ENCODE data around the gene DENND6B. TPM values are rescaled to one million over a fixed set of nuclear protein-coding genes. Genes with fewer than 3 reads are reported as not detected.

Gene DENND6B
- total RNA-seq (2022; extraction: Qiagen RNA extraction; ENCODE audit: low read depth): 1.9 to 3.2 TPM (median 3.0 TPM) in 5 replicates

DNA sequence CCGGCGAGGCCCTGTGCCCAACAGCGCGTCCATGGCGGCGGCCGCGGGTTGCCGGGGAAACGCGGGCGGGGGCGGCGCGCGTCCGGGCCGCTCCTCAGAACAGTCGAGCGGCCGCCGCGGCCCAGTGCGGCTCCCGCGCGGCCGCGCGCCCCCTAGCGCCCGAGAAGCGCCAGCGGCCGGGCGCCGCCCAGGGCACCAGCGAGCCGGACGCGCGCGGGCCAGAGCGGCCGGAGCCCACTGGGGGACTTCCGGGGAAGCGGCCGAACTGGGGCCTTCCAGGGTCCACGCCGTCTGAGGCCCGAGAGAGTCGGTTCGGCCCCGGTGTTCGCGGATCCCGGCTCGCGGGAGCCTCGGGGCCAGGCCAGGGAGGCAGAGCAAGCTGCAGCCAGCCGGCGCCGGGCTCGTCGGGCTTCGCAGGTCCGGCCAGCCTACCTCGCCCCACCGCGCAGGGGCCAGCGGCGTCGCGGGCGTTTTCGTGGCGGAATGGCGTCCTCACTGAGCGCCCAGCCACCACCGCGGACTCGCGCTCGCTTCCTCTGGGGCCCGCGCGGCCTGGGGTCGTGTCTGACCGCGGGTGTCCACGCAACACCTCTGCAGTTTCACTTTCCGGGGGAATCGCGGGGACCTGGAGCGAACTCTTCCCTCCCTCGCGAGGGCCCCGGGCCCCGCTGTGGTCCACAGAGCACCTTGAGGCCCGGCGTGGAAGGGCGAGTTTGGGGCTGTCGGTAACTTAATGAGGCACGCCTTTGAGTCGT is at the start of gene DENND6B:
Gene DENND6B, minus strand, starts transcription at position 57 of the 755 bp plus-strand sequence. Its CDS starts 24 bp downstream, at position 33.

GRCh38 chr22:50342651-50343540 is 16.1 kb upstream of the DENND6B start, which contains the start of gene PPP6R2:
Gene PPP6R2 (plus strand): TSS chr22:50343327. CDS start chr22:50393909, 50,582 bp downstream.

DNA sequence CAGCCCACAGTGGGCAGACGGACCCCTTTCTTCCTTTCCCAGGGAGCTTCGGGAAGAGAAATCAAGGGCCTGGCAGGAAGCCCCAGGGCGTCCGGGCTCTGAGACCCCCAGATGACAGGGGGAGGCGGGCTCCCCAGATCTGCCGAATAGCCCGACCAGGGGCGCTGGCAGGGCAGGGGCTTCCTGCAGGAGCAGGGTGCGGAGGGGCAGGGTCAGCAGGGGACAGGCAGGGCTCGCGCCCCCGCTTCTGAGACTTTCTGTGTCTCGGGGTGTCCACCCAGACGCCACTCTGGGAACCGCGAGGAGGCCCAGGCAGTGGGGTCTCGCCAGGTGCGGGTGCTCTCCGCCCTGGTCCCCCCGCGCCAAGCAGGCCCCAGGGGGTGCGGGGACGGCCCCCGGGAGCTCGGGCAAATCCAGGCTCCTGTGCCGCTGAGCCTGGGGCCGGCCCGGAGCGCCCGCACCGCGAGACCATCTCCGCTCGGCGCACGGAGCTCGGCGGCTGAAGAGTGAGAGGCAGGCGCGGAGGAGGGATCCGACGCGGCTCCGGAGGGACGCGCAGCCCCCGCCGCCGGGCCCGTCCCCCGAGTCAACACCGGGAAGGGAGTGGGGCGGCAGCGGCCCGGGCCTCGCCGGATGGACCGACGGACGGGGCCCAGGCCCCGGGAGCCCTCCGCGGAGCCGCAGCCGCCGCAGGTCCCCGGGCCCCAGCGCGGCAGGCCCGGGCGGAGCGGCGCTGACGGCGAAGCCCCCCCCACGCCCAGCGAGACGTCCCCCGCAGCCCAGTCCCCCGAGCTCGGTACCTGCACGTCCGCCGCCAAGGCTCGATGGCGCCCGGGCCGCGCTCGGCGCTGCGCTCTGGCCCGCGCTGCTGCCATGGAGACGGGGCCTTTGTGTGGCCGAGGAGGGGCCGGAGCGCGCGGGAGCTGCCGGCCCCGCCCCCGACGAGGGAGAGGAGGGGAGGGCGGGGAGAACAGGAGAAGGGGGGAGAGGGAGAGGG is 19.8 kb downstream of the DENND6B start, which contains the start of gene PLXNB2:
Gene PLXNB2, minus strand, starts transcription at position 894 of the 997 bp plus-strand sequence. CDS start 17,062 bp downstream, outside the sequence.

GRCh38 chr22:50269970-50270665 is 56.7 kb downstream of the DENND6B start, which contains the start of gene MAPK11:
Gene MAPK11 (minus strand): TSS chr22:50270380. CDS start chr22:50270292, 88 bp downstream.

GRCh38 chr22:50261615-50262459 is 65.0 kb downstream of the DENND6B start, which contains the start of gene MAPK12:
Gene MAPK12 (minus strand): TSS chr22:50261683. CDS start chr22:50261509, 174 bp downstream.

Other genes with a start within 250 kb of the DENND6B start
- 0.03 to 0.09 TPM (median 0.04 TPM) in 3 of 5 replicates, not detected in the others for gene MLC1, start 241.6 kb downstream of the DENND6B start, total RNA-seq (2022; extraction: Qiagen RNA extraction; ENCODE audit: low read depth)
- gene MOV10L1, start 237.0 kb downstream of the DENND6B start, total RNA-seq (2022; extraction: Qiagen RNA extraction; ENCODE audit: low read depth): not detected in 5 replicates
- 5.8 to 7.5 TPM (median 6.3 TPM) in 5 replicates for gene PANX2, start 156.3 kb downstream of the DENND6B start, total RNA-seq (2022; extraction: Qiagen RNA extraction; ENCODE audit: low read depth)
- 23.1 to 37.1 TPM (median 32.9 TPM) in 5 replicates for gene TRABD, start 141.1 kb downstream of the DENND6B start, total RNA-seq (2022; extraction: Qiagen RNA extraction; ENCODE audit: low read depth)
- gene SELENOO, start 126.0 kb downstream of the DENND6B start, total RNA-seq (2022; extraction: Qiagen RNA extraction; ENCODE audit: low read depth): 13.4 to 19.2 TPM (median 17.3 TPM) in 5 replicates
- 5.8 to 11.4 TPM (median 11.1 TPM) in 5 replicates for gene TUBGCP6, start 82.0 kb downstream of the DENND6B start, total RNA-seq (2022; extraction: Qiagen RNA extraction; ENCODE audit: low read depth)
- gene HDAC10, start 75.7 kb downstream of the DENND6B start, total RNA-seq (2022; extraction: Qiagen RNA extraction; ENCODE audit: low read depth): 8.7 to 14.6 TPM (median 11.5 TPM) in 5 replicates
- 18.6 to 25.1 TPM (median 24.1 TPM) in 5 replicates for gene MAPK12, start 65.3 kb downstream of the DENND6B start, total RNA-seq (2022; extraction: Qiagen RNA extraction; ENCODE audit: low read depth)
- gene MAPK11, start 56.6 kb downstream of the DENND6B start, total RNA-seq (2022; extraction: Qiagen RNA extraction; ENCODE audit: low read depth): 4.8 to 7.2 TPM (median 6.6 TPM) in 5 replicates
- 94.9 to 120 TPM (median 119 TPM) in 5 replicates for gene PLXNB2, start 19.4 kb downstream of the DENND6B start, total RNA-seq (2022; extraction: Qiagen RNA extraction; ENCODE audit: low read depth)
- 10.0 to 15.2 TPM (median 12.7 TPM) in 5 replicates for gene PPP6R2, start 16.3 kb upstream of the DENND6B start, total RNA-seq (2022; extraction: Qiagen RNA extraction; ENCODE audit: low read depth)
- 18.1 to 29.4 TPM (median 23.4 TPM) in 5 replicates for gene SBF1, start 148.0 kb upstream of the DENND6B start, total RNA-seq (2022; extraction: Qiagen RNA extraction; ENCODE audit: low read depth)
- 0.41 to 0.73 TPM (median 0.58 TPM) in 5 replicates for gene ADM2, start 154.5 kb upstream of the DENND6B start, total RNA-seq (2022; extraction: Qiagen RNA extraction; ENCODE audit: low read depth)
- 0.09 to 0.14 TPM in 2 of 5 replicates, not detected in the others for gene MIOX, start 159.8 kb upstream of the DENND6B start, total RNA-seq (2022; extraction: Qiagen RNA extraction; ENCODE audit: low read depth)
- 34.0 to 51.8 TPM (median 43.2 TPM) in 5 replicates for gene LMF2, start 180.7 kb upstream of the DENND6B start, total RNA-seq (2022; extraction: Qiagen RNA extraction; ENCODE audit: low read depth)
- gene NCAPH2, start 181.2 kb upstream of the DENND6B start, total RNA-seq (2022; extraction: Qiagen RNA extraction; ENCODE audit: low read depth): 34.1 to 42.1 TPM (median 37.3 TPM) in 5 replicates
- gene SCO2, start 198.6 kb upstream of the DENND6B start, total RNA-seq (2022; extraction: Qiagen RNA extraction; ENCODE audit: low read depth): 2.6 to 8.0 TPM (median 5.4 TPM) in 5 replicates
- gene TYMP, start 203.0 kb upstream of the DENND6B start, total RNA-seq (2022; extraction: Qiagen RNA extraction; ENCODE audit: low read depth): 9.5 to 19.2 TPM (median 17.9 TPM) in 5 replicates
- gene KLHDC7B, start 218.9 kb upstream of the DENND6B start, total RNA-seq (2022; extraction: Qiagen RNA extraction; ENCODE audit: low read depth): 0.02 to 0.05 TPM (median 0.05 TPM) in 3 of 5 replicates, not detected in the others
- 0.30 to 0.80 TPM (median 0.40 TPM) in 4 of 5 replicates, not detected in the other for gene SYCE3, start 235.9 kb upstream of the DENND6B start, total RNA-seq (2022; extraction: Qiagen RNA extraction; ENCODE audit: low read depth)